KG1 (cell line): ENCODE measurements around the gene IFFO2.
A peak's percentile ranks its signal among the peaks of the same experiment; 100 is the strongest.

Experiments
- DNase-seq: peaks from one replicate; lab custom pipeline; 2025; lab: John Stamatoyannopoulos, UW

IFFO2 gene

DNA sequence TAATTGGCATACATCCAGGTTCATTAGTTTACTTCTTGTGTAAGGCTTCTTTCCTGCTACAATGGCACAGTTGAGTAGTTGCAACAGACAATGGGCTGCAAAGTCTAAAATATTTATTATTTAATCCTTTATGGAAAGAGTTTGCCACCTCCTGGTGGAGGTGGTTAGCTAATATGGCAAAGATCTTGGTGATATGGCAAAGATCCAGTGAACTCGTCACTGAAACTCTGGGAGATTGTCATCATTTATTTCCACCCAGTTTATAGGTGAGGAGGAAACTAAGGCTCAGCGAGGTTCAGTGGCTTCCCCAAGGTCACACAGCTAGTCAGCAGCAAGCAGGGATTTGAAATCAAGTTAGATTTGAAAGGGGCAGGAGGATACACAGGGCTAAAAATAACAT lies 16.1 kb upstream of the IFFO2 start:
- DNase-seq, result peak; percentile 6

DNA sequence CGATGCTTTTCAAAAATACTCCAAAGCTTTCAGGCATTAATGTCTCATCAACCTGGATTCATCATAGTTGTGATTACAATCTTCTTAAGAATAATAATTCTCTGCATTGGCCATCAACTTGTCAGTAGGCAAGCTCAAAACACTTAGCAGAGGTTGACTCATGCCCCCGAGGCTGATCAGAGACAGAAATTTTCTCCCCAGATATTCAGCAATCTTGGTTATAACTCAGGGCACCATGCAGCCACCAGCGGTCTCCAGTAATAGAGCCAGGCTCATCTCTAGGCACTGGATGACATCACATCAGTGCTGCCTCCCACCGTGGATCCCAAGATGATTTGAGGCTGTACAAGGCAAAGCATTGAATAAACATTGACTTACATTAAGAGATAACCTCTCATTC lies 14.3 kb upstream of the IFFO2 start:
- no peak for DNase-seq

DNA sequence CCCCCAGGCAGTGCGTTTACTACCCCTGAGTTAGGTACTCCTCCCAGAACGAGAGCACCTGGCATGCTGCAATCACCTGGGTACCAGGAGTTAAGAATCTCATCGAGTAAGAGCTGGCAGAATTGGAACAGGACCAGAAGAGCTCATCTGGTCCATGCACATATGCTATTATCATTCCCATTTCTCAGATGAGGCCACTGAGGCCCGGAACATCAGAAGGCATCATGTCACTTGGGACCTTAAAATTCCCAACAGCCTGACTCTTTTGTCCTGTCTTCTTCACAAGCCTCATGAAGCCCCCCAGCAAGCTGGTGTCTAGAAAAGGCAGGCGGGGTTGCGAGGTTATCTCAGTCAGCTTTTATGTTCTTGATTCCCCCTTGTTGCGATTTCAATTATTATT lies 13.9 kb upstream of the IFFO2 start:
- DNase-seq, result no peak

DNA sequence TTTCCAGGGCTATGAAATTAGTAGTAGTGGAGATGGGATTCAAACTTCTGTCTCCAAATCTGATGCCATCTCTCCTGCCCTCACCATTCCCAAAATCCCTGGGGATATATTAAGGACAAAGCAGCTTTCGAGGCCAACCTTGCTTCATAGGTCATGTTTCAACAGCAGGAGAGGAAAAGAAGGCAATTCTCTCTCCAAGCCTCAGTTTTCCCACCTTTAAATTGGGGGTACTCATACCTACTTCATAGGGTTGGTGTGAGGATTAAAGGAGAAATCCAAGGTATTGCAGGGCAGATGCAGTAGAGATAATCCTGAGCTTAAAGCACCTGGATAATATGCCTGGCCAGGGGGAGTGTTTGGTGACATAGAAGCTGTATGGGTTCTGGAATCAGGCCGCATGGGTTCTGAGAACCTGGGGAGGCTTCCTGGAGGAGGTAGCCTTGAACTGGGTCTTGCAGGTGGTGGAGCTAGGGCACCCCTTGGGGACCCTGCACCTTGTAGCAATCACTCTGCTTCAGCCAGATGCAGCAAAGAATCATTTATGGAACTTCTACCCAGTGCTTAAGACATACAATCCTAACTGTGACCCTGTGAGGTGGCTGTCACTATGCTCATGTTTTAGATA lies 10.7 kb upstream of the IFFO2 start:
- DNase-seq, result no peak

DNA sequence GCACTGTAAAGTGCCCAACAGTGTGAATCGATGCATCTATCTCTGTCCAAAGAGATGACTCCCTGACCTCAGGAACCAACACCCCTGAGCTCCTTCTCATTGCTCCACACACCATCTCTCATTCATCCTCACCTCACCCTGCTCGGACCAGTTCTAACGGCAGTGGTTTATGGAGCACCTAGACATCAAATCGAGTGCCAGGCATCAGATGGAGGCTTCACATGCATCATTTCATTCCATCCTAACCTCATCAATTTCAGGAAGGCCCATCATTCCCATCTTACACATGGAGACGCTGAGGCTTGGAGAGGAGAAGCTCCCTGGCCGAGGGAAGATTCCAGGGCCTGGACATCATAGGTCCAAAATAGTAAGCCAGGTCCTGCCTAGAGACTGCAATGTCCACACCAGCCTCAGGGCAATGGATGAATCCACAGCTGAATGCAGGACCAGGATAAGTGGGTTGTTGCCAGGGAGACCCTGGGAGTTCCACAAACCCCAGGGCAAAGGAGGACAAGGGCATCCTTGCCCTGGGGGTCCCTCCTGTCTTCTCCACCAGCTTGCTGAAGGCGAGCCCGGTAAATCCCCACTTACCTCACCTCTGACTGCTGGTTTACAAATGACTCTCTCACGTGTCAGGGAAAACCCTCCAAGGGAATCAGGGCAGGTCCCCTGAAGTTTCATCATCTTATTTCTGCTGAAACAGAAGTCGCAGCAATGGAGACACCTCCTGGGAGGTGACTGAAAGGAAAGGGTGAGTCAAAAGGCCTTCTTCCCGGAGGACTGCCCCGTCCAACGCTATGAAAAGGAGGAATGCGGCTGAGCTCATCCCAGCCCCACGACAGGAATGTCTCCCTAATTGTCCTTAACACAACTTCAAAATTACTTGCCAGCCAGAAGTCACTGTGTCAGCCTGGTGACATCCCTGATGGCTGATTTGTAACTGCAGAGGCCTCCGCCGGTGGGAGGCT lies 9.0 kb upstream of the IFFO2 start:
- no peak for DNase-seq

DNA sequence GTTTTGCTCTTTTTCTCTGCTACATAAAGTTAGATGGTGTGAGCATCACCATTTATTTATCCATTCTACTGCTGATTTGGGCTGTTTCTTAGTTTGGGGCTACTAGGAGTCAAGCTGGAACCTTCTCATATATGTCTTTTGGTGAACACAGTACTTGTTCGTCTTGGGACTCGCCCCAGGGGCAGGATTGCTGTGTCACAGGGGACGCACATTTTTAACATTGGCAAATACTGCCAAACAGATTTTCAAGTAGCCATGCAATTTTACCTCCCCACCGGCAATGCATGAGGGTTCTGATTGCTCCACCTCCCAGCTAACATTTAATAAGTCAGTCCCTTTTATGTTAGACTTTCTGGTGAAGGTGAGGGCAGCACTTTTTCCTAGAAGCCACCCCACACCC lies 7.5 kb upstream of the IFFO2 start:
- DNase-seq, result no peak

DNA sequence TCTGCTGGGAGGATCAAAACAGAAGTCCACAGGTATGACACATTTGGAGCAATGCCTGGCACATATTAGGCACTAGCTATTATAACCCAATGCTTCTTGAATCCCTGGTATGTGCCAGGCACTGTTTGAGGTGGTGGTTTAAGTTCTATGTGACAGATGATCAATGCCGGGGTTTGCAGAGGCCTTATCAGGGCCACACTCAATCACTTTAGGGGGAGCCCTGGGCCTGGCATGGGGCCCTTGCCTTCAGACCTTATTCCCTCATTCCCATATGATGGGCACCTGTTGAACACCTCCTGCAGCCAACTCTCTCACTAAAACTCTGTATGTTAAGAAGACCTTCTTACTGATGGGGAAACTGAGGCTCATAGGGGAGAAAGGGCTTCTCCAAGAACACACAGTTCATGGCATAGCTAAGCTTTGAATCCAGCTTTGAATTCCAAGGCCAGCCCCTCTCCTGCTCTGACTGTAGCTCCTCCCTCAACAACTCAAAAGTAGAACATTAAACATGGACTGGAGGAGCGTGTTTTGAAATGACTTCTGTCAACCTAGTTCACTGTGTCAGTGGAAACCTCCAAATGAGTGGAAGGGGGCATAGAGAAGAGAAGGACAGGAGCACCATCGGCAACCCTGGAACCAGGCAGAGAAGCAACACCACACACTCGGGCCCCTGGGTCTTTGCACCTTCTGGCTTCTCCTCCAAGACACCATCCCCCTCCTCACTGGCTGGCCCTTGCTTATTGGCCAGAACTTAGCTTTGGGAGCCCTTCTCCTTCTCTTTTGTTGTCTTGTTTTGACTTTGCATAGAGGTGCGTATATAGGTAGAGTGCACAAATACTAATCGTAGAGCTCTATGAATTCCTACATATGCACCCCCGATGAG lies 6.6 kb upstream of the IFFO2 start:
- no peak for DNase-seq

DNA sequence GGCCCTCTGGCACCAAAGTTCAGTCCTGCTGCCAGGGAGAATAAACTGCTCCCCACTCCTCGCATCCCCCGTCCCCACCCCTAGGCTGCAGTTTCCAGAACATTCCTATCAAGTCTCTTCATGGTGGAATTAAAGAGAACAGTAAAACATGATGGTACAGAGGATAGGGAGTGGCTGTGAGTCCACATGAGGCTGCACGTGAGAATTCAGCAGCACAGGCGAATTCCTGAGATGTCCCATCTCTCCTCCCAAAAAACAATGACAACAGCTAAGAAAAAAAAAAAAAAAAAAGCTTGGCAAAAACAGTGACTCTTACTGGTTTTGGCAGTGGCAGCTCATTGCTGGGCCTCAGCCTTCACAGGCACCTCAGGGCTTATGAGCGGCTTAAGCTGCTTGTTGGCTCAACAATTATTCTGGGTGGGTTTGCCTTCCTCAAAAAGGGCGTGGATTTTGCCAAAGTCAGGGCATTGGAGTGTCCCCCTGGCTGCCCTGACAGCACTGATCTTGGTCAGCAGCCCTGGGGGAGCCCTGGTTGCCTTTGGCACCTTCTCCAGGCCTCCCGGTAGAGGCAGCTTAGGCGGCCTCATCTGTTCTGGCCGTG lies 5.7 kb upstream of the IFFO2 start:
- DNase-seq, result no peak

DNA sequence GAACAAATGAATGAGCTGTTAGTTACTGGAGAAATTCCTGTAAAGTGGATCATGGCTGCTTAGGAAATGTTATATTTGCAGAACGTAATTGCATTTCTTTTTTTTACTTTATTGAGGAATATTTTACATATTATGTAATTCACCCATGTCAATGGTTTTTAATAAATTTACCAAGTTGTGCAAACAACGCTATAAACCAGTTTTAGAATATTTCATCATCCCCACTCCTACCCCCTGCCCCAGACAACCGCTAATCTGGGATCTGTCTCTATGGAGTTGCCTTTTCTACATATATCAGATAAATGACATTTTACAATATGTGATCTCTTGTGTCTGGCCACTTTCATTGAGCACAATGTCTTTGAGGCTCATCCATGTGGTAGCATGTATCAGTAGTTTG lies 4.3 kb upstream of the IFFO2 start:
- DNase-seq, result no peak

DNA sequence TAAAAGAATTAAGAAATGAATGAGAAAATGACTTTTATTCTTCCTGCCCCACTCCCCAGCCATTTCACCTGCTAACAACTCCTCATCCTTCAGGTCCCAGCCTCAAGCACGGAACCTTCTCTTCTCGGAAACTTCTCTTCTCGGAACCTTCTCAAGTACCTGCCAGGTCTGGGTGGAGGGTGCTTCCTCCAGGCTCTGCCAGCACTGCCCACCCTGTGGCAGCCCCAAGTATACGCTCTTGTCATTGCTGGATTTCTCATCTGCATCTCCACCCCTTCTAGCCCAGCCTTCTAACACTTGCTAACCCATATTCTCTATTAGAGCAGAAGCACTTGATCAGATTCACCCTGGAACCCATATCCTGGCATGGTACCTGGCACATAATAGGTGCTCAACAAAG lies 3.9 kb upstream of the IFFO2 start:
- no peak for DNase-seq

DNA sequence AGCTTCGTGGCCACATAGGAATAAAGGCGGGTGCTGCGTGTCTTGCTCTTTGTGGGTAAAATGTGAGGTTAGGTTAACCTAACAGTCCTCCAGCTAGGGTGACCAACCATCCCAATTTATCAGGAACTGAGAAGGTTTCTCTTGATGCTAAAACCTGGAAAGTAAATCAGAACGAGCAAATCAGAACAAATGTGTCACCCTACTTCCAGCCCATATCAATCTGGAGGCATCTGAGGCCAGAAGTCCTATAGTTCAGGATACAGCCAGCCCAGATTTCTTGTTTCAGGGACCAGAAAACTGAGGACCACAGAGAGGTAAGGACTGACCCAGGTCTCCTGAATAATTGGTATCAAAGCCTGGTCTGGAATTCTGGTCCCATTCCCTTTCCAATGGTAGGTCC lies 3.1 kb upstream of the IFFO2 start:
- DNase-seq, result no peak

DNA sequence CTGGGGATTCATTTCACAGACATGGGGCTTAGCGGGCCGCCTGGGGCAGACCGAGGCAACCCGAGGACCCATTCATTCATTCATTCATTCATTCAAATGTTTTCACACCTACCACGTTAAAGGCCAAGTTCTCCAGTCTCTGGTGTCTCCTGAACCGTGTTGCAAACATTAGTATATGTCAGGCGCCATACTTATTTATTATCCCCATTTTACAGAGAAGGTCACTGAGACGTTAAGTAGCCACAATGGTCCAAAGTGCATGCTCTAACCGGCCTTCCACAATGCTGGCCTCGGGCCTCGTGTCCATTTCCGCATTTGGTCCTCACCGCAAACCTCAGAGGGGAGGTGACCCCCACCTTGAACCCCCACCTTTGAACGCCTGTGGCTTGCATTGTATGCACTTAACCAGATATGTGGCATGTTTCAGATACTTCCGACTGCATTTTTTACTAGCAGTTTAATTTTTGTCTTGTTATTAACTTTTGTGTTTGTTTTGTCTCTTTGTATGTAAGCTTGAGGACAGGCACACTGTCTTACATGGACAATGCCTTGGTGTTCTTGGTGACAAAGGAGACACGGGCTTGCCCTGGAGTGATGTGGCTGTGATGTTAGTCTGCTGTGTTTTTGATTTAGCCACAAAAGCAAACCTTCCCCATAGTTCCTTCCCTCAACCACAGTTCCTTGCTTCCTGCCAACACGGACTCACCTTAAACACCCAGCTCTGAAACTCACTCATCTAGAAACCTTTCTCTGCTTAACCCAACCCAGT lies 1.2 kb upstream of the IFFO2 start:
- DNase-seq, result no peak

DNA sequence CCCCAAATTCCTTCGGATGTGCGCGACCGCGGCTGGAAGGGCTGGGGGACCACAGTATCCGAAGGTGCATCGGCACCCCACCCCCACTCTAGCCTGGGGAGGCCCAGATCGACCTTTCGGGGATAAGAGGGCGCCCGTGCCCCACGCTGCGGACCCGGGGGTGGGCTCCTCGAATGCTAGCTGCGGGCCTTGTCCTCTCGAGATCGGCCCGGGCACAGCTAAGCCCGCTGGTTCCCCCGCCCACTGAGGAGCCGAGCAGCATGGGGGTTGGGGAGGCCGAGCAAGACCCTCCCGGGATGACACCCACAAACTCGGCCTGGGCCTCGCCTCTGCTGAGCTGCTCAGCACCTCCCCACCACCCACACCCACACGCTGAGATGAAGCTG lies 653 bp upstream of the IFFO2 start:
- DNase-seq, result no peak

DNA sequence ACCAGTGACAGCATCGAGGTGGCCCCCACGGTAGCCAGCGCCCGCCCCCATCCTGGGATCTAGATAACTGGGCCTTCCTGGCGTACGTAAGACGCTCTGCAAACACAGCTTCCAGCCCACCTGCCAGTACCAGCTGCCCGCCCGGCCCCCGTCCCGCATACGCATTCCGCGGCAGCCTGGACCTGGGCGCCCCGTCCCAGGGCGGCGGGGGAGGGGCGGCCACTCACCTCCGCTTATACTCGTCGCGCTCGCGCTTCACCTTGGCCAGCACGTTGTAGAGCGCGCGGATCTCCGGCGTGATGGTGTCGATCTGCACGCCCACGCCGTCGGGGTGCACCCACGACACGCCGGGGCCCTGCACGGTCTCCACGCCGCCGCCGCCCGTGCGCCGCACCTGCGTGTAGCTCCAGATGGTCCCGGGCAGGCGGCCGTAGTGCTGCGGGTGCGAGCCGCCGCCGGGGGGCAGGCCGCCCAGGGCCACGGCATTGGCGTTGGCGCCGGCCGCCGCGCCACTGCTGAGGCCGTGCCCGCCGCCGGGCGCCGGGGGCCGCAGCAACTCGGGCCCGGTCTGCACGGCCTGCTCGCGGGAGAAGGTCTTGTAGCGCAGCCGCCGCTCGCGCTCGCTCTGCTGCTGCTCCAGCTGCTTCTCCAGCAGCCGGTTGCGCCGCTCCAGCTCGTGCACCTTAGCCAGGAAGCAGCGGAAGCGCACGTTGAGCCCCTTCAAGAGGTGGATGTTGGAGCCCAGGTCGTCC lies 859 bp downstream of the IFFO2 start:
- no peak for DNase-seq

DNA sequence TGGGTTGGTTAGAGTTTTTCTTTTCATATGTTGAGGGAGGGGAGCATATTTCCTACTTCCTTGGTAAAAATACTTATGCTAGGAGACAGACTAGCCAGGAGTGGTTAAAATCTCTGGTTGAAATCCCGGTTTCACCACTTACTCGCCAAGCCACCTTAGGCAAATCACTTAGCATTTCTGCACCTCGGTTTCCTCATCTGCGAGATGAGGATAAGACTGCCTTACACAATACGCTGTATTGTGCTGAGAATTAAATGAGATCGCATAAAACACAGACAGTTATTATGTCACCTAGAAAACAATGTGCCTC lies 1.4 kb downstream of the IFFO2 start:
- no peak for DNase-seq

DNA sequence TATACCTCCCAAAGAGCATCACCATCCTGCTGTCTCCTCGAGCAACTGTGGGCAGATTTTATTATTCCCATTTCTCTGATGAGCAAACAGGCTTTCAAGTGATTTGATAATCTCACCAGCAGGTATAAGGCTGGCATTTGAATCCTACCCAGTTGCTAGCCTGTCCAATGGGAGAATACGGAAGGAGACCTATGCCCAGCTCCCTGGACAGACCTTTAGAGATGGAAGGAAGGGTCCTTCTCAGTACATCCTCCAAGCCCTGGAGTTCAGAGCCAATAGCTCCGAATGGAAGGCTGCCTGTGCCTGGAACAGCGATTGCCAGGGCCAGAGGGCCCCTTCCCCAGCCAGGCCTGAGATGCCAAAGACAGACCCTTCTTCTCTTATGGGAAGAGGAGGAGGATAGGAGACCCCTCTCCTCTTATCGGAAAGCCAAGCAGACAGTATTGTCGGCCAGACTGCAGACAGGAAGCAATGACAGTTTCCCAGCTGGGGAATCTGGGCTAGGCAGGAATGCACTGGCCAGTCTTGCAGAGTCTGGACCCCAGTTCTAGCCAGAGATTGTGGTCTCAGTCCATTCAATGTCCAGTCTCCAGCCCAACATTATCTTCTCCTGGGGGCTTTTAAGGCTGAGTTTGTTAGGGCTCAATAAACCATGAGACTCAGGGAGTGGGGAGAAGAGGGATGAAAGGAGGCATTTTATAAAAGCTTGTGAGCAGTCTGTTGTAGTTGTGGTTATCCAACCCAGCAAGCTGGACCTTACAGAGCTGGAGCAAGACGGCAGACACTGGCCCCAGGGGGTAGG lies 2.0 kb downstream of the IFFO2 start:
- no peak for DNase-seq

DNA sequence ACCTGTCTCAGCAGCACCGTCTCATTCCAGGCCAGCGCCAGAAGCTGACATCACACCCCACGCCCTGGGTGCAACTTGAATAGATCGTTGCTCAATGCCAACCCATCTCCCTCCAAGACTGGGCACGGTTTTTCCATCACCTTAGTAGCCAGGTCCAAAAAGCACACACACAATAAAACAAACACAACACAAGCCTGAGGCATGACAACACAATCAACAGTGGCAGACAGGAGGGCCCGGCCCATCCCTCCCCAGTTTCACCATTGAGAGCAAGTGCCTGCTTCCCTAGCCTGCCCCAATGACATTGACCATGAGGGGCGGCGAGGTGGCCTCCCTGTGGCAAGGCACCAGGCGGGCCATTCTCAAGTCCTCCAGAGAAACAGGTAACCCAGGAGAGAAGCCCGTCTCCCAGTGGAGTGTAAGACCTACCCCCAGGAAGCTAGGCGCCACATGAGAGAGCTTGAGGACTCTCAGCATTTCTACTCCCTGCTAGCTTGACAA lies 2.7 kb downstream of the IFFO2 start:
- DNase-seq, result no peak

DNA sequence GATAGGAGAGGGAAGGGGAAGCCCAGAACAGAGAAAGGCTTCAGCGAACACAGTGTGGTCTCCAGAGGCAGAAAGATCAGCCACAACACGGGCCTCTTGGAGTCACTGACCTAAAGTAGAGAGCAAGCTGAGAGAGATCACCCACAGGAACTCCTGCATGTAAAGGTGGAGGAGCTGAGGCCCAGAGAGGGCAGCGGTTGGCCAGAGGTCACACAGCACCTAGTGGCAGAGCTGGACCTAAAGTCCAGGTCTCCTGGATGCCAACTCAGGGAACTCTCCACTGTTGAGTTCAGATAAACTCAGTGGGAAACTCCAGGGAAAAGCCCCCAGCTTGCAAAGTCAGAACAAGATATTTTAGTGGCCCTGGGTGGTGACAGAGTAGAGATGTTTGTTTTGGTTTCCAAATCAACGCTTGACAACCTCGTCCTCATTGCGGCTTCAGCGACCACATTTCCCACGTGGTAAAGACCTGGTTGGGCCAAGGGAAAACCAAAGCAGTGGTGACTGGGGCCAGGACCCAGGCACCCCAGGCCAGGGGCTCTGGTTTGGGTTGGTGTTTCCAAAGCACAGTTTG lies 4.6 kb downstream of the IFFO2 start:
- no peak for DNase-seq

DNA sequence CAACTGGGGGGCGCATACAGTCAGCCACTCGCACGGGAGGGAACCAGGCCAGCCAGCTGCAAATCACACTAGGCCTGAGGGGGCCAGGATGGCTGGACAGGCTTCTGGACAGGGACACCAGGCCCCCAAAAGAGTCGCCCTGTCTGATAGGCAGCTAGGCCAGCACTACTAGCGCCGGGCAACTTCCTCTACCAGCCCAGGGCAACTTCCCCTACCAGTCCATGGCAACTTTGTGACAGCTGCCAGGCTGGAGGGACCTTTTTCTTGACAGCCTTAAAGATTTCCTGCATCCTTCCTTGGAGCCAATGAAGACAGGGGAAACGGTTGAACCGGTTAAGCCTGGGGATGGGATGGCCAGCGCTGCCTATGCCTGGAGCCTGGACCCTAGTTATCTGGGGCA lies 5.1 kb downstream of the IFFO2 start:
- DNase-seq, result peak; percentile 11
